ENCODE data around the gene RPS15. TPM values are rescaled to one million over a fixed set of nuclear protein-coding genes. Genes with fewer than 3 reads are reported as not detected.

Gene RPS15
- total and polyA plus RNA-seq, 9 of the 15 experiments (the other 6 are each of a cell fraction or from before 2014, with no cell fraction given): 605 to 2,791 (median 957) TPM

GRCh38 chr19:1396768-1397679, 41.2 kb upstream of the RPS15 start (continued):
- TF ChIP-seq VEZF1 (CRISPR knock-in tag; IDR thresholded peaks at IDR 0.05): peak; percentile 34; the same call in 1 of the 2 replicates
- no peak for TF ChIP-seq ILK (tag; IDR thresholded peaks at IDR 0.05; ENCODE audit: borderline replicate concordance, low read depth)
- no peak for TF ChIP-seq ETV6 (IDR thresholded peaks at IDR 0.05; ENCODE audit: borderline replicate concordance in 1 of 2, low read depth in 2 of 2, low read length in 1 of 2)
- TF ChIP-seq ETV6 (CRISPR knock-in tag; IDR thresholded peaks at IDR 0.05; ENCODE audit: borderline replicate concordance): no peak
- no peak for TF ChIP-seq SAFB2 (IDR thresholded peaks at IDR 0.05; ENCODE audit: borderline replicate concordance, low read depth, low read length, severe bottlenecking)
- no peak for TF ChIP-seq BHLHE40 (IDR thresholded peaks at IDR 0.05; ENCODE audit: low read length)
- no peak for TF ChIP-seq DNMT1 (IDR thresholded peaks at IDR 0.05)
- no peak for TF ChIP-seq ZNF639 (CRISPR knock-in tag; conservative IDR thresholded peaks at IDR 0.05 in 1 of 2, IDR thresholded peaks at IDR 0.05 in 1 of 2)
- no peak for TF ChIP-seq SPI1 (IDR thresholded peaks at IDR 0.05; ENCODE audit: borderline replicate concordance, low read depth, low read length)
- TF ChIP-seq ELK3 (CRISPR knock-in tag; IDR thresholded peaks at IDR 0.05): no peak
- TF ChIP-seq PTBP1 (IDR thresholded peaks at IDR 0.05; ENCODE audit: low read depth, low read length): no peak
- no peak for TF ChIP-seq FOSL1 (tag; conservative IDR thresholded peaks at IDR 0.05)
- TF ChIP-seq NR0B1 (IDR thresholded peaks at IDR 0.05; ENCODE audit: partially characterized antibody): no peak
- TF ChIP-seq CREB3L1 (IDR thresholded peaks at IDR 0.05; ENCODE audit: borderline replicate concordance, low read depth): no peak
- TF ChIP-seq HMGXB4 (CRISPR knock-in tag; IDR thresholded peaks at IDR 0.05): no peak

Data from K562 (cell line).